GM12892 (cell line): ENCODE results near the gene MYADML2.

Experiments used
- POLR2AphosphoS5 ChIP-seq: IDR thresholded peaks from 2 replicates; pipeline ENCODE4 v1.6.1; 2011; ENCODE audit warnings: low read depth, low read length, control low read depth
- TAF1 ChIP-seq: IDR thresholded peaks from 2 replicates; pipeline ENCODE4 v1.6.1; 2011; ENCODE audit warnings: low read depth, mild to moderate bottlenecking, control low read depth, low read length, borderline replicate concordance

DNA sequence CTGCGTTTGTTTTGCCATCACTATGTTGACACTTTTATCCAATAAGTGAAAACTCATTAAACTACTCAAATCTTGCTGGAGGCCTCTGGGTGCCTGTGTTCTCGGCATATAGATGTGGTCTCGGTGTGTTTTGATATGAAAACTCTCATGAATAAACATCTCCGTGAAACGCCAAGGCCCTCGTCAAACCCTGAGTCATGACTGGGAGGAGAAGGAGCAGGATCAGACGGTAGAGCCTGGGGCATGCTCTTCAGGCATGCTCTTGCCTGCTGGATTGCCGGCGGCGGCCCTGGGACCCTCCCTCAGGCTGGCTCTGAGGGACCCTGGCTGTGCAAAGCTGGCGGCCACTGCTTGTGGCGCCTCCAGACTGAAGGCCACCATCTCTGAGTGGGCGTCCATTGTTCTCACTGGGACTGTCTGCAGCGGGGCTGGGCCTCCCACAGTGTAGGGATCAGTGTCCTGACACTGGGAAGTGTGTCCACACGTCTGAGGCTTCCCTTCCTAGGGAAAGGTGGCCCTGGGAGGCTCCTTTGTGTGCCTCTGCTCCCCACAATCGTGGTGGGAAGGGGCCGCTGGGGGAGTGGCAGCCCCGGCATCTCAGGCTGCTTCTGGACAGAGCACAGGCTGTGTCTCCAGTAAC lies 46.7 kb downstream of the MYADML2 start:
- no peak for TF ChIP-seq POLR2AphosphoS5
- TF ChIP-seq TAF1 = no peak
